ENCODE data around the gene ADCK1. TPM values are rescaled to one million over a fixed set of nuclear protein-coding genes. Genes with fewer than 3 reads are reported as not detected.
A peak's percentile ranks its signal among the peaks of the same experiment; 100 is the strongest.

ADCK1 gene
- total and polyA plus RNA-seq, 4 experiments from 2014 or later, result 5.2 to 12.0 (median 5.4) TPM

- H3K36me3 ChIP-seq (ENCODE audit: insufficient read depth, low read length), result no peaks in the 10 kb centered on the region
- no peak overlapping the region for H3K4me3 ChIP-seq (ENCODE audit: low read length in 2 of 2)
- no peaks in the 10 kb centered on the region for H3K4me1 ChIP-seq (ENCODE audit: insufficient read depth, low read length)
- ChIA-PET POLR2A (ENCODE audit: partially characterized antibody) (no interaction called here), CTCF (ENCODE audit: partially characterized antibody) (no interaction called here)
- no peaks in the 10 kb centered on the region for H3K9me3 ChIP-seq (ENCODE audit: control insufficient read depth in 1 of 2, low read length in 2 of 2)
- H3K27ac Mint-ChIP-seq, result no peak overlapping the region
- H3K9me3 Mint-ChIP-seq, result no peaks in the 10 kb centered on the region
- H3K27me3 ChIP-seq (ENCODE audit: insufficient read depth, low read length), result no peaks in the 10 kb centered on the region
- intact Hi-C loops (cut with micrococcal nuclease), result no loop called here
- H3K27me3 Mint-ChIP-seq, result peaks cover 10 to 30% of the 10 kb centered on the region in 2 donors
- H3K36me3 Mint-ChIP-seq, result no peaks in the 10 kb centered on the region
- H3K4me3 Mint-ChIP-seq, result no peak overlapping the region
- no peak overlapping the region for H3K27ac ChIP-seq (ENCODE audit: low read depth, low read length)
- no peaks in the 10 kb centered on the region for H3K4me1 Mint-ChIP-seq
- no peak for DNase-seq
Observed at GRCh38 chr14:77973246-77973645, 173.3 kb downstream of the ADCK1 start.

GRCh38 chr14:77976591-77976990 lies 176.7 kb downstream of the ADCK1 start:
- H3K9me3 ChIP-seq (ENCODE audit: control insufficient read depth in 1 of 2, low read length in 2 of 2), result no peaks in the 10 kb centered on the region
- Mint-ChIP-seq H3K27me3 (peaks cover 23 to 31% of the 10 kb centered on the region in 2 donors), H3K9me3 (no peaks in the 10 kb centered on the region), H3K4me1 (peaks cover 0 to 10% (median 1%) of the 10 kb centered on the region in 4 donors), H3K36me3 (no peaks in the 10 kb centered on the region), H3K4me3 (no peak overlapping the region), H3K27ac (no peak overlapping the region)
- H3K27me3 ChIP-seq (ENCODE audit: insufficient read depth, low read length), result no peaks in the 10 kb centered on the region
- DNase-seq, result no peak
- CTCF ChIA-PET (ENCODE audit: partially characterized antibody), result no interaction called here
- intact Hi-C loops (cut with micrococcal nuclease), result no loop called here
- H3K4me3 ChIP-seq (ENCODE audit: low read length in 2 of 2), result no peak overlapping the region
- POLR2A ChIA-PET (ENCODE audit: partially characterized antibody), result no interaction called here
- H3K36me3 ChIP-seq (ENCODE audit: insufficient read depth, low read length), result no peaks in the 10 kb centered on the region
- H3K4me1 ChIP-seq (ENCODE audit: insufficient read depth, low read length), result no peaks in the 10 kb centered on the region
- H3K27ac ChIP-seq (ENCODE audit: low read depth, low read length), result no peak overlapping the region

- CTCF ChIA-PET (ENCODE audit: partially characterized antibody), result no interaction called here
- no peak for DNase-seq
- H3K27ac Mint-ChIP-seq, result no peak overlapping the region
- H3K27me3 Mint-ChIP-seq, result peaks cover 20 to 31% of the 10 kb centered on the region in 2 donors
- Histone ChIP-seq H3K27ac (ENCODE audit: low read depth, low read length) (no peak overlapping the region), H3K4me1 (ENCODE audit: insufficient read depth, low read length) (no peaks in the 10 kb centered on the region), H3K4me3 (ENCODE audit: low read length in 2 of 2) (no peak overlapping the region), H3K27me3 (ENCODE audit: insufficient read depth, low read length) (no peaks in the 10 kb centered on the region), H3K36me3 (ENCODE audit: insufficient read depth, low read length) (no peaks in the 10 kb centered on the region), H3K9me3 (ENCODE audit: control insufficient read depth in 1 of 2, low read length in 2 of 2) (no peaks in the 10 kb centered on the region)
- H3K4me1 Mint-ChIP-seq, result peaks cover 0 to 11% (median 1%) of the 10 kb centered on the region in 4 donors
- H3K9me3 Mint-ChIP-seq, result no peaks in the 10 kb centered on the region
- POLR2A ChIA-PET (ENCODE audit: partially characterized antibody), result no interaction called here
- H3K36me3 Mint-ChIP-seq, result no peaks in the 10 kb centered on the region
- intact Hi-C loops (cut with micrococcal nuclease), result no loop called here
- peak overlapping the region in 1 of 8 donors; percentile 44 for H3K4me3 Mint-ChIP-seq
Observed at GRCh38 chr14:77979171-77979570, 179.3 kb downstream of the ADCK1 start.

- Histone ChIP-seq H3K4me3 (ENCODE audit: low read length in 2 of 2) (no peak overlapping the region), H3K4me1 (ENCODE audit: insufficient read depth, low read length) (no peaks in the 10 kb centered on the region), H3K27me3 (ENCODE audit: insufficient read depth, low read length) (no peaks in the 10 kb centered on the region), H3K27ac (ENCODE audit: low read depth, low read length) (no peak overlapping the region), H3K9me3 (ENCODE audit: control insufficient read depth in 1 of 2, low read length in 2 of 2) (no peaks in the 10 kb centered on the region), H3K36me3 (ENCODE audit: insufficient read depth, low read length) (no peaks in the 10 kb centered on the region)
- peaks cover 0 to 11% (median 1%) of the 10 kb centered on the region in 4 donors for H3K4me1 Mint-ChIP-seq
- DNase-seq, result no peak
- H3K27ac Mint-ChIP-seq, result no peak overlapping the region
- no peaks in the 10 kb centered on the region for H3K36me3 Mint-ChIP-seq
- peak overlapping the region in 1 of 8 donors; percentile 21 for H3K4me3 Mint-ChIP-seq
- ChIA-PET CTCF (ENCODE audit: partially characterized antibody) (no interaction called here), POLR2A (ENCODE audit: partially characterized antibody) (no interaction called here)
- no peaks in the 10 kb centered on the region for H3K9me3 Mint-ChIP-seq
- H3K27me3 Mint-ChIP-seq, result peaks cover 20 to 31% of the 10 kb centered on the region in 2 donors
- intact Hi-C loops (cut with micrococcal nuclease), result no loop called here
Observed at GRCh38 chr14:77979666-77980351, 179.9 kb downstream of the ADCK1 start.

- DNase-seq, result no peak
- H3K4me3 Mint-ChIP-seq, result peak overlapping the region in 3 of 8 donors; percentile 21 to 70 (median 46)
- Histone ChIP-seq H3K36me3 (ENCODE audit: insufficient read depth, low read length) (no peaks in the 10 kb centered on the region), H3K4me1 (ENCODE audit: insufficient read depth, low read length) (no peaks in the 10 kb centered on the region), H3K4me3 (ENCODE audit: low read length in 2 of 2) (no peak overlapping the region), H3K9me3 (ENCODE audit: control insufficient read depth in 1 of 2, low read length in 2 of 2) (no peaks in the 10 kb centered on the region), H3K27ac (ENCODE audit: low read depth, low read length) (no peak overlapping the region), H3K27me3 (ENCODE audit: insufficient read depth, low read length) (no peaks in the 10 kb centered on the region)
- CTCF ChIA-PET (ENCODE audit: partially characterized antibody), result no interaction called here
- H3K27ac Mint-ChIP-seq, result peak overlapping the region in 1 of 7 donors; percentile 37
- intact Hi-C loops (cut with micrococcal nuclease), result no loop called here
- H3K36me3 Mint-ChIP-seq, result no peaks in the 10 kb centered on the region
- peaks cover 0 to 11% (median 1%) of the 10 kb centered on the region in 4 donors for H3K4me1 Mint-ChIP-seq
- H3K27me3 Mint-ChIP-seq, result peaks cover 20 to 31% of the 10 kb centered on the region in 2 donors
- POLR2A ChIA-PET (ENCODE audit: partially characterized antibody), result no interaction called here
- H3K9me3 Mint-ChIP-seq, result no peaks in the 10 kb centered on the region
Observed at GRCh38 chr14:77980475-77981321, 180.8 kb downstream of the ADCK1 start.

Other genes with a start within 250 kb of the ADCK1 start
- 10 to 100 TPM; 25.9 to 31.3 TPM for gene SPTLC2, start 183.5 kb upstream of the ADCK1 start, total RNA-seq
- 10 to 100 TPM; 11.2 to 23.7 TPM for gene SPTLC2, start 183.5 kb upstream of the ADCK1 start, polyA plus RNA-seq
- 10 to 100 TPM; 16.2 to 20.1 TPM for gene ALKBH1, start 92.1 kb upstream of the ADCK1 start, total RNA-seq
- gene ALKBH1, start 92.1 kb upstream of the ADCK1 start, polyA plus RNA-seq, result 1 to 10 TPM; 5.8 to 9.7 TPM
- 10 to 100 TPM; 37.5 to 40.6 TPM for gene SLIRP, start 92.0 kb upstream of the ADCK1 start, total RNA-seq
- gene SLIRP, start 92.0 kb upstream of the ADCK1 start, polyA plus RNA-seq, result 100 to 1,000 TPM; 211 to 334 TPM
- 10 to 100 TPM; 92.1 to 99.7 TPM for gene SNW1, start 39.0 kb upstream of the ADCK1 start, total RNA-seq
- gene SNW1, start 39.0 kb upstream of the ADCK1 start, polyA plus RNA-seq, result 10 to 100 TPM; 54.4 to 90.8 TPM